ENCODE results near the gene WWC2. TPM values are rescaled to one million over a fixed set of nuclear protein-coding genes. Genes with fewer than 3 reads are reported as not detected.

WWC2 gene
- polyA plus RNA-seq, 4 donors = 0.22 to 15.6 (median 2.1) TPM

DNA sequence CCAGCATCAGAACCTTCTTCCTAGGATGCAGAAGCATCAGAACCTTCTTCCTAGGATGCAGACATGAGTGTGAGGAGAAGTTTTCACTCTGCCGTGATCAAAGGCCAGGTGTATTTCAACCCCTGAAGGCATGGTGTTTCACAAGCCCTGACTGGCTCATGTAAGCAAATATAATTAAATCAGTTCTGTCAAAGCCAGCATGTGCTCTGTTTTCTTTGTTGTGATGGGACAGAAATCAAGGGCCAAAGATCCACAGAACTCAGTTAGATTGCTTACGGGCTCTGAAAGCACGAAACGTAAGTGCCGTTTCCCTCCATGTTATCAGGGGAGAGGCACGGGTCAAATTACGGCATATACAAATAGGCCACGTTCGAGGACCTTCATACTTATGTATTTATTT is 255.2 kb downstream of the WWC2 start:
- no peak for FAIRE-seq
- H3K27ac ChIP-seq (ENCODE audit: low read depth in 1 of 3, low read length in 2 of 3) = peak overlapping the region in 1 of 3 donors; percentile 18
- 10 to 52% (median 42%) methylated on average over 9 of the region's 9 CpGs for WGBS, 3 donors

GRCh38 chr4:183355405-183355804 is 256.3 kb downstream of the WWC2 start:
- WGBS, 3 donors = 18 to 57% (median 37%) methylated on average over 4 of the region's 4 CpGs
- DNase-seq (peak in 1 of 2 donors; percentile 50), FAIRE-seq (no peak)
- H3K27me3 ChIP-seq (ENCODE audit: control insufficient read depth in 3 of 3, insufficient read depth in 3 of 3, low read length in 3 of 3) = no peaks in the 10 kb centered on the region
- peak overlapping the region in 1 of 3 donors; percentile 13 for H3K27ac ChIP-seq (ENCODE audit: low read depth in 1 of 3, low read length in 2 of 3)
- no peaks in the 10 kb centered on the region for H3K36me3 ChIP-seq (ENCODE audit: control insufficient read depth in 3 of 3, insufficient read depth in 2 of 3, low read depth in 1 of 3, low read length in 3 of 3)
- H3K4me3 ChIP-seq (ENCODE audit: low read depth in 1 of 3, low read length in 3 of 3) = no peak overlapping the region
- no peaks in the 10 kb centered on the region for H3K9me3 ChIP-seq (ENCODE audit: control insufficient read depth in 2 of 2, insufficient read depth in 1 of 2, low read depth in 1 of 2, low read length in 1 of 2)
- H3K4me1 ChIP-seq (ENCODE audit: control insufficient read depth in 3 of 3, insufficient read depth in 2 of 3, low read depth in 1 of 3, low read length in 2 of 3) = peaks cover 0 to 9% (median 0%) of the 10 kb centered on the region in 3 donors

More for the DNA sequence above, 255.2 kb downstream of the WWC2 start:
- H3K4me1 ChIP-seq (ENCODE audit: control insufficient read depth in 3 of 3, insufficient read depth in 2 of 3, low read depth in 1 of 3, low read length in 2 of 3) = peaks cover 0 to 9% (median 0%) of the 10 kb centered on the region in 3 donors
- no peak overlapping the region for H3K4me3 ChIP-seq (ENCODE audit: low read depth in 1 of 3, low read length in 3 of 3)
- H3K9me3 ChIP-seq (ENCODE audit: control insufficient read depth in 2 of 2, insufficient read depth in 1 of 2, low read depth in 1 of 2, low read length in 1 of 2) = no peaks in the 10 kb centered on the region
- no peaks in the 10 kb centered on the region for H3K27me3 ChIP-seq (ENCODE audit: control insufficient read depth in 3 of 3, insufficient read depth in 3 of 3, low read length in 3 of 3)
- H3K36me3 ChIP-seq (ENCODE audit: control insufficient read depth in 3 of 3, insufficient read depth in 2 of 3, low read depth in 1 of 3, low read length in 3 of 3) = no peaks in the 10 kb centered on the region
- DNase-seq = peak; percentile 60 to 78

DNA sequence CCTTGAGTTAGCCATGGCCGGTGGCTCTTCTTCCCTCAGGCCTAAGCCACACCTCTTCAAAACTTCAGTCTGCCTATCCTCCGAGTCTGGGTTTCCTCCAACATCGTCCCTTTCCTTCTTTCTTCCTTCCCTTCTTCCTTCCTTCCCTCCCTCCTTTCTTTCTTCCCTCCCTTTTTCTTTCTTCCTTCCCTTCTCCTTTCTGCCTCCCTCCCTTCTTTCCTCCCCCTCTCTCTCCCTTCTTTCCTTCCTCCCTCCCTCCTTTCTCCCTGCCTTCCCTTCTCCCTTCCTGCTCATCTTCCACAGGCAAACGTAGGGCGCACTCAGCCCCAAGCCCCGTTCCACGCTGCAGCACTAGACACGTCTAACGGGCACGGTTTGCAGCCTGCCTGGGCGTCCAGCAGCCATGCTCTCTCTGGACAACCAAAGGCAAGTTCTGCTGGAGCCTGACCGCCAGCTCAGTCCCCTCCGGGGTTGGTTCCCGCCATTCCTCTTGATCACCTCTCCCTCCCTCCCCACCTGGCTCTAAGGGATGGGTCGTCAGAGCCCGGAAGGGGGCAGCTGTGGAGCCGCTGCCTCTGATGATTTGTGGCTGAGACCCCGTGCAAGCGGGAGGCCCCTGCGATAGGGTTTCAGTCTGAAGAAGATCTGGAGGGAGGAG is 257.2 kb downstream of the WWC2 start:
- FAIRE-seq (no peak), DNase-seq (no peak)
- no peaks in the 10 kb centered on the region for H3K27me3 ChIP-seq (ENCODE audit: control insufficient read depth in 3 of 3, insufficient read depth in 3 of 3, low read length in 3 of 3)
- no peak overlapping the region for H3K4me3 ChIP-seq (ENCODE audit: low read depth in 1 of 3, low read length in 3 of 3)
- H3K27ac ChIP-seq (ENCODE audit: low read depth in 1 of 3, low read length in 2 of 3) = no peak overlapping the region
- 72 to 84% (median 80%) methylated on average over 20 of the region's 20 CpGs for WGBS, 3 donors
- H3K4me1 ChIP-seq (ENCODE audit: control insufficient read depth in 3 of 3, insufficient read depth in 2 of 3, low read depth in 1 of 3, low read length in 2 of 3) = peaks cover 0 to 9% (median 0%) of the 10 kb centered on the region in 3 donors
- H3K36me3 ChIP-seq (ENCODE audit: control insufficient read depth in 3 of 3, insufficient read depth in 2 of 3, low read depth in 1 of 3, low read length in 3 of 3) = no peaks in the 10 kb centered on the region
- no peaks in the 10 kb centered on the region for H3K9me3 ChIP-seq (ENCODE audit: control insufficient read depth in 2 of 2, insufficient read depth in 1 of 2, low read depth in 1 of 2, low read length in 1 of 2)

DNA sequence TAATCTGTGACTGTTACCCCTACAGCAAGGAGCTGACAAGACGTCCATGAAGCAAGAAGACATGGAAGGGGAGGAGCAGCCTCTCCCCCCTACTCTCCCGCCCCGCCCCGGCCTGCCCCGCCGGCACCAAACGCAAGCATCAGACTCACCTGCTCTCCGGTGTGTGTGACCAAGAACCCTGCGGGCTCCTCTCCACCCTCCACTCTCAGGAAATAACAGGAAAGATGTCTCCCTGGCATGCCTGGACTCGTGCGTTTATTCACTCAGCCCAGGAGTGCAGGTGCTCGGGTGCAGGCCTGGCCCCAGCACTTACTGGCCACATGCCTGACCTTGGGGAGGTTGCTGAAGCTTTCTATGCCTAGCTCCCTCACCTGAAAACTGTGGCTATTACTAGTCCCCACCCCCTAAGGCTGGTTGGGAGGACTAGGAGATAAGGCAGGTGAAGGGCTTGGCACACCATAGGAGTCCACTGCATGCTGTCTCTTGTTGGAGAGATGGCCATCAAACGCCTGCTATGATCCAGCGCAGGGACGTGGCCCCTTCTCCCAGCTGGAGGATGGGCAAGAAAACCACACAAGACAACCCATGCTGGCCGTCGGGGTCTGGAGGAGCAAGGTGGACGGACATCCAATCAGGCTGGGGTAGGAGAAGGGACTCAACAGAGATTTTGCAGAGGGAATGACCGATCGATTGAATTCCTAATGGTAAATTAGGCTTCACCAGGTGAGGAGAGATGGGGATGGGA is 258.0 kb downstream of the WWC2 start:
- DNase-seq = no peak
- Histone ChIP-seq H3K9me3 (ENCODE audit: control insufficient read depth in 2 of 2, insufficient read depth in 1 of 2, low read depth in 1 of 2, low read length in 1 of 2) (no peaks in the 10 kb centered on the region), H3K27me3 (ENCODE audit: control insufficient read depth in 3 of 3, insufficient read depth in 3 of 3, low read length in 3 of 3) (no peaks in the 10 kb centered on the region), H3K27ac (ENCODE audit: low read depth in 1 of 3, low read length in 2 of 3) (no peak overlapping the region), H3K36me3 (ENCODE audit: control insufficient read depth in 3 of 3, insufficient read depth in 2 of 3, low read depth in 1 of 3, low read length in 3 of 3) (no peaks in the 10 kb centered on the region), H3K4me1 (ENCODE audit: control insufficient read depth in 3 of 3, insufficient read depth in 2 of 3, low read depth in 1 of 3, low read length in 2 of 3) (peaks cover 0 to 9% (median 0%) of the 10 kb centered on the region in 3 donors), H3K4me3 (ENCODE audit: low read depth in 1 of 3, low read length in 3 of 3) (no peak overlapping the region)
- WGBS, 3 donors = 52 to 72% (median 52%) methylated on average over 16 to 20 of the region's 20 CpGs
- no peak for FAIRE-seq

- no peak for DNase-seq
- Histone ChIP-seq H3K4me1 (ENCODE audit: control insufficient read depth in 3 of 3, insufficient read depth in 2 of 3, low read depth in 1 of 3, low read length in 2 of 3) (peaks cover 0 to 9% (median 0%) of the 10 kb centered on the region in 3 donors), H3K4me3 (ENCODE audit: low read depth in 1 of 3, low read length in 3 of 3) (no peak overlapping the region), H3K36me3 (ENCODE audit: control insufficient read depth in 3 of 3, insufficient read depth in 2 of 3, low read depth in 1 of 3, low read length in 3 of 3) (no peaks in the 10 kb centered on the region), H3K27ac (ENCODE audit: low read depth in 1 of 3, low read length in 2 of 3) (no peak overlapping the region), H3K27me3 (ENCODE audit: control insufficient read depth in 3 of 3, insufficient read depth in 3 of 3, low read length in 3 of 3) (no peaks in the 10 kb centered on the region), H3K9me3 (ENCODE audit: control insufficient read depth in 2 of 2, insufficient read depth in 1 of 2, low read depth in 1 of 2, low read length in 1 of 2) (no peaks in the 10 kb centered on the region)
- FAIRE-seq = no peak
- 86 to 87% (median 87%) methylated on average over 13 of the region's 13 CpGs for WGBS, 3 donors
Observed at GRCh38 chr4:183358215-183358755, 259.2 kb downstream of the WWC2 start.

- WGBS, 3 donors = 68 to 71% (median 70%) methylated on average over 11 of the region's 11 CpGs
- no peak for FAIRE-seq
- Histone ChIP-seq H3K36me3 (ENCODE audit: control insufficient read depth in 3 of 3, insufficient read depth in 2 of 3, low read depth in 1 of 3, low read length in 3 of 3) (no peaks in the 10 kb centered on the region), H3K27ac (ENCODE audit: low read depth in 1 of 3, low read length in 2 of 3) (no peak overlapping the region), H3K4me1 (ENCODE audit: control insufficient read depth in 3 of 3, insufficient read depth in 2 of 3, low read depth in 1 of 3, low read length in 2 of 3) (peaks cover 0 to 6% (median 0%) of the 10 kb centered on the region in 3 donors), H3K27me3 (ENCODE audit: control insufficient read depth in 3 of 3, insufficient read depth in 3 of 3, low read length in 3 of 3) (no peaks in the 10 kb centered on the region), H3K4me3 (ENCODE audit: low read depth in 1 of 3, low read length in 3 of 3) (no peak overlapping the region), H3K9me3 (ENCODE audit: control insufficient read depth in 2 of 2, insufficient read depth in 1 of 2, low read depth in 1 of 2, low read length in 1 of 2) (no peaks in the 10 kb centered on the region)
- no peak for DNase-seq
Observed at GRCh38 chr4:183360161-183360919, 261.3 kb downstream of the WWC2 start.

- WGBS, 3 donors = 89 to 95% (median 91%) methylated on average over 4 of the region's 4 CpGs
- Histone ChIP-seq H3K9me3 (ENCODE audit: control insufficient read depth in 2 of 2, insufficient read depth in 1 of 2, low read depth in 1 of 2, low read length in 1 of 2) (no peaks in the 10 kb centered on the region), H3K36me3 (ENCODE audit: control insufficient read depth in 3 of 3, insufficient read depth in 2 of 3, low read depth in 1 of 3, low read length in 3 of 3) (no peaks in the 10 kb centered on the region), H3K27me3 (ENCODE audit: control insufficient read depth in 3 of 3, insufficient read depth in 3 of 3, low read length in 3 of 3) (no peaks in the 10 kb centered on the region), H3K4me3 (ENCODE audit: low read depth in 1 of 3, low read length in 3 of 3) (no peak overlapping the region), H3K4me1 (ENCODE audit: control insufficient read depth in 3 of 3, insufficient read depth in 2 of 3, low read depth in 1 of 3, low read length in 2 of 3) (peaks cover 0 to 10% (median 0%) of the 10 kb centered on the region in 3 donors), H3K27ac (ENCODE audit: low read depth in 1 of 3, low read length in 2 of 3) (no peak overlapping the region)
- no peak for FAIRE-seq
- no peak for DNase-seq
Observed at GRCh38 chr4:183362036-183362435, 263.0 kb downstream of the WWC2 start.

DNA sequence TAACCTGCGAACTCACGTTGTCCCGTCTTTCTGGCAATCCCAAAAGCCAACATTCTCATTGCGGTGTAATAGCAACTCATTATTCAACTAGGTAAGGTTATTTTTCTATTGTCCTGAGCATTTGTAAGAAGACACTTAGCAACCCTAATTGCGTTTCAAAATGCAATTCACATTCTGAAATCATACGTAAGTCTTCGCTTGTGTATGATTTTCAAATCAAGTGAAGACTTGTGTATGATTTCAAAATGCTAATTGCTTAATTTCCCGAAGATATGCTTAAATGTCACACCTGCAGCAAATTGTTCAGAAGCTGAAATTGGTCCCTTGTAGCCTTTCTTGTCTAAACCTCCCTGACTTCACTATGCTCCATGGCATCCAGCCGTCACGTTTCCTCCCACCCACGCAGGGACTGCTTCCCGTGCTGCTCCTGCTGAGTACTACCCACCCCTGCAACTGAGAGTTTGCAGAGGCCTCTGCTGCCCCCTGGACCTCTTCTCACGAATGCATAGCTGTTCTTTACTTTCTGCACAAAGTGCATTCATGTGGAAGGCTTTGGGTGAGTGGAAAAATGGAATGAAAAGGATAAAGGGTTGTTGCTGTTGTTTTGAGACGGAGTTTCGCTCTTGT is 264.0 kb downstream of the WWC2 start:
- DNase-seq (no peak), FAIRE-seq (no peak)
- Histone ChIP-seq H3K9me3 (ENCODE audit: control insufficient read depth in 2 of 2, insufficient read depth in 1 of 2, low read depth in 1 of 2, low read length in 1 of 2) (no peaks in the 10 kb centered on the region), H3K27ac (ENCODE audit: low read depth in 1 of 3, low read length in 2 of 3) (no peak overlapping the region), H3K36me3 (ENCODE audit: control insufficient read depth in 3 of 3, insufficient read depth in 2 of 3, low read depth in 1 of 3, low read length in 3 of 3) (no peaks in the 10 kb centered on the region), H3K4me1 (ENCODE audit: control insufficient read depth in 3 of 3, insufficient read depth in 2 of 3, low read depth in 1 of 3, low read length in 2 of 3) (peaks cover 0 to 10% (median 0%) of the 10 kb centered on the region in 3 donors), H3K27me3 (ENCODE audit: control insufficient read depth in 3 of 3, insufficient read depth in 3 of 3, low read length in 3 of 3) (no peaks in the 10 kb centered on the region), H3K4me3 (ENCODE audit: low read depth in 1 of 3, low read length in 3 of 3) (no peak overlapping the region)
- 72 to 75% (median 73%) methylated on average over 15 of the region's 15 CpGs for WGBS, 3 donors
